ENCODE results near the gene FAM124A. TPM values are rescaled to one million over a fixed set of nuclear protein-coding genes. Genes with fewer than 3 reads are reported as not detected.

FAM124A gene
- total and polyA plus RNA-seq, 12 donors: 0.78 to 11.7 (median 3.4) TPM

DNA sequence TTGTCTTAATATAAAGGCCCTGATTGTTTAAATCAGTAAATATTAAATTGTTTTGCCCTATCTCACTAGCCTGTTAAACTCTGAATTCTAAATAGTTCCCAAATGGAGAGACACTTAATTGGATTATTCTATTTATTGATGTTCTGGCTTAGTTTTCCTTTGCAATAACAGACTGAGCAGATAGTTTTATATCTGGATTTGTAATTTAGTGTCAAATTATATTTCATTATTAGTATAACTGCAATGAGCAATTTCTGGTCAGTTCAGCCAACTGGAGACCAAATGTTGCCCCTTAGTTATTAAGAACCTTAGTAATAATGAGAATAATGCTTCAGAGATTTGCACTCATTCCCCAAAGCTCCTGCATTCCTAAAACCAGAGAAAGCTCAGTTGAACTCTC, 10.1 kb downstream of the FAM124A start:
- no peak overlapping the region for H3K27ac ChIP-seq
- H3K4me3 ChIP-seq: no peak overlapping the region
- no peak for DNase-seq
- TF ChIP-seq POLR2A (IDR thresholded peaks at IDR 0.05): no peak
- no peak for TF ChIP-seq CTCF (IDR thresholded peaks at IDR 0.05)
- no peaks in the 10 kb centered on the region for H3K27me3 ChIP-seq
- H3K36me3 ChIP-seq (replicated peaks in 1 of 2): no peaks in the 10 kb centered on the region
- peaks cover 5 to 20% of the 10 kb centered on the region in 2 donors for H3K4me1 ChIP-seq (replicated peaks in 1 of 2)
- H3K9me3 ChIP-seq (replicated peaks in 1 of 3): no peaks in the 10 kb centered on the region
- intact Hi-C loops (cut with DNase I): no loop called here

DNA sequence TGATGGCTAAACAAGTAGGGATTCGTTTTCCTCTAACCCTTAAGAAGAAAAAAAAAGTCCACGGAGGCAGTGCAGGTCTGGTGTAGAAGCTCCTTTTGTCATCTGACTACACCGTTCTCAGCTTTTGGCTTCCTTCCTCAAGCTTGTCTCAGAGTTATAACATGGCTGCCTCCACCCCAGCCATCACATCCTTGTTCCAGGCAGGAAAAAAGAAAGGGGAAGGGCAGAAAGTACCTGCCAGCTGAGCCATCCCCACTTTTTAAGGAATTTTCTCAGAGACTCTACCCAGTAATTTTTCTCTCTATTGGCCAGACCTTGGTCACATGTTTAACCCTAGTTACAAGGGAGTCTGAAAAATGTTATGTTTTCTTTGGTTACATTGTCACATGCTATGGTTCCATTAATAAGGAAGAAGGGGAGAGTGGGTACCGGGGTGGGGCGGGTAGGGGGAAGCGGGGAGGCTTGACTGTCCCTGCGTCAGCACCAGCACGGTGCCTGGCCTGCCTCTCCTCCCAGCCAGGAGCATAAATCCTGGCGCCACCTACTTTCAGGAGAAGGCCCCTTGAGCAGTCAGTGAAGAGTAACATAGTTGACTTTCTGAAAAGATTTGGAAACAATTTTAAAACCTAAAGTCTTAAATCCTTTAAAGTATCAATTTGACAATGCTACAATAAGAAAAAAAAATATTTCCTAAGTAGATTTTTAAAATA, 11.1 kb downstream of the FAM124A start:
- H3K9me3 ChIP-seq (replicated peaks in 1 of 3): no peaks in the 10 kb centered on the region
- 90 to 95% (median 92%) methylated on average over 9 of the region's 9 CpGs for WGBS, 4 donors
- no peak for DNase-seq
- intact Hi-C loops (cut with DNase I): no loop called here
- no peaks in the 10 kb centered on the region for H3K27me3 ChIP-seq
- no peak overlapping the region for H3K27ac ChIP-seq
- no peak overlapping the region for H3K4me3 ChIP-seq
- peaks cover 5 to 20% of the 10 kb centered on the region in 2 donors for H3K4me1 ChIP-seq (replicated peaks in 1 of 2)
- TF ChIP-seq POLR2A (IDR thresholded peaks at IDR 0.05): no peak
- no peak for TF ChIP-seq CTCF (IDR thresholded peaks at IDR 0.05)
- H3K36me3 ChIP-seq (replicated peaks in 1 of 2): no peaks in the 10 kb centered on the region

- Histone ChIP-seq H3K27me3 (no peaks in the 10 kb centered on the region), H3K36me3 (replicated peaks in 1 of 2) (no peaks in the 10 kb centered on the region), H3K4me3 (no peak overlapping the region), H3K9me3 (replicated peaks in 1 of 3) (no peaks in the 10 kb centered on the region), H3K4me1 (replicated peaks in 1 of 2) (peaks cover 5 to 17% of the 10 kb centered on the region in 2 donors), H3K27ac (no peak overlapping the region)
- TF ChIP-seq POLR2A (IDR thresholded peaks at IDR 0.05) (no peak), CTCF (IDR thresholded peaks at IDR 0.05) (no peak)
- DNase-seq: no peak
- intact Hi-C loops (cut with DNase I): no loop called here
- 86 to 96% (median 90%) methylated on average over 10 of the region's 10 CpGs for WGBS, 4 donors
Measured at GRCh38 chr13:51234676-51235075, 12.5 kb downstream of the FAM124A start.

DNA sequence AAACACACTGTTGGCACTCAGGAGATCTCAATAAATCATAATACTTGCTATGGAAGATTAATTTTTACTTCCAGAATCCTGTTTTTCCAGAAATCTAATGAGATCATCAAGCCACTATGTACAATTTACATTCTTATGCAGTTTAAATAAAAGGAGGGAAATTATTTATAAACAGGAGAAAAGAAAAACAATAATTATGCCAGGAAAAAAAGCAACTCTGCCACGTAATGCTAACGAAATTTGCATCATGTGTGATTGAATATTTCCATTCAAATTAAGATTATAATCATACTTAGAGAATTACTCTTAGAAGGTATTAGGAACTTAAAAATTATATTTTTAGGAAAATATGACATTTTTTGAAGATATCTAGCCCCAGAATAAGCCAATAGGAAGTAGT, 13.0 kb downstream of the FAM124A start:
- H3K4me1 ChIP-seq (replicated peaks in 1 of 2): peaks cover 3 to 12% of the 10 kb centered on the region in 2 donors
- no peak overlapping the region for H3K4me3 ChIP-seq
- H3K36me3 ChIP-seq (replicated peaks in 1 of 2): no peaks in the 10 kb centered on the region
- no peak overlapping the region for H3K27ac ChIP-seq
- TF ChIP-seq CTCF (IDR thresholded peaks at IDR 0.05) (no peak), POLR2A (IDR thresholded peaks at IDR 0.05) (no peak)
- no peaks in the 10 kb centered on the region for H3K27me3 ChIP-seq
- no peaks in the 10 kb centered on the region for H3K9me3 ChIP-seq (replicated peaks in 1 of 3)
- 93 to 99% (median 94%) methylated on average over 2 of the region's 2 CpGs for WGBS, 4 donors
- intact Hi-C loops (cut with DNase I): no loop called here
- no peak for DNase-seq
